Thyroid gland (tissue), 4 donors: ENCODE data around the gene TPD52L2.

ENCODE experiments used
- POLR2A ChIP-seq, 2 donors: fragments of 450-650 bp; IDR thresholded peaks; one replicate each; pipeline ENCODE4 v1.6.1; 2017; ENCODE audit warnings: antibody characterized with exemption in 2 of 2, mild to moderate bottlenecking in 2 of 2, moderate library complexity in 1 of 2
- TF ChIP-seq, protein P1 (sequence below), 6 experiments: fragments of 200-600 bp in 3 of 6; fragments of 450-650 bp in 3 of 6; sonication (generic) in 3 of 6; IDR thresholded peaks; one replicate each; pipeline ENCODE4 v1.5.1; 2016 to 2019; ENCODE audit warnings: antibody characterized with exemption in 6 of 6, mild to moderate bottlenecking in 2 of 6, inconsistent platforms in 1 of 6, moderate library complexity in 1 of 6

DNA sequence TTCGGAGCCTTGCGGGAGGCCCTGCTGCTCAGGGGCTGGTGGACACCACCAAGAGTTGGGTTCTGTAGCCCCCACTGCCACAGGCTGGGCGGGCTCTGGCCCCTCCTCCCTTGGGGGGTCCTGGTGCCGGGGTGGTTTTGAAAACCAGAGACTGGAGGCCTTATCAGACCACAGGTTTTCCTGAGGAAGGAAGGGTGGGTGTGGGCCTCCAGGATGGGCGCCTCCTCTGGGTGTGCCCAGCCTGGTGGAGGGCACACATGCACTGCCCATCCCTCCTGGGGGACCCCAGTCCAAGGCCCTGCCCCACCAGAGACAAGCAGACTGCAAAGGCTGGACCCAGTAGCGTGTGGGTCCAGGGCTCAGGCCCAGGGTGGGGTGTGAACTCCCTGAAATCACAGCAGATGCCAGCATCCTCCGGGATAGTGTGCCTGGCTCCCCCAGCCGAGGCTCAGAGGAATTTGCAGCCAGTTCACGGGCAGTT is 20.5 kb upstream of the TPD52L2 start:
- TF ChIP-seq, protein P1, sequence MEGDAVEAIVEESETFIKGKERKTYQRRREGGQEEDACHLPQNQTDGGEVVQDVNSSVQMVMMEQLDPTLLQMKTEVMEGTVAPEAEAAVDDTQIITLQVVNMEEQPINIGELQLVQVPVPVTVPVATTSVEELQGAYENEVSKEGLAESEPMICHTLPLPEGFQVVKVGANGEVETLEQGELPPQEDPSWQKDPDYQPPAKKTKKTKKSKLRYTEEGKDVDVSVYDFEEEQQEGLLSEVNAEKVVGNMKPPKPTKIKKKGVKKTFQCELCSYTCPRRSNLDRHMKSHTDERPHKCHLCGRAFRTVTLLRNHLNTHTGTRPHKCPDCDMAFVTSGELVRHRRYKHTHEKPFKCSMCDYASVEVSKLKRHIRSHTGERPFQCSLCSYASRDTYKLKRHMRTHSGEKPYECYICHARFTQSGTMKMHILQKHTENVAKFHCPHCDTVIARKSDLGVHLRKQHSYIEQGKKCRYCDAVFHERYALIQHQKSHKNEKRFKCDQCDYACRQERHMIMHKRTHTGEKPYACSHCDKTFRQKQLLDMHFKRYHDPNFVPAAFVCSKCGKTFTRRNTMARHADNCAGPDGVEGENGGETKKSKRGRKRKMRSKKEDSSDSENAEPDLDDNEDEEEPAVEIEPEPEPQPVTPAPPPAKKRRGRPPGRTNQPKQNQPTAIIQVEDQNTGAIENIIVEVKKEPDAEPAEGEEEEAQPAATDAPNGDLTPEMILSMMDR (IDR thresholded peaks at IDR 0.05): no peak
- no peak for TF ChIP-seq POLR2A (IDR thresholded peaks at IDR 0.05)
